ENCODE measurements around the gene RASSF5.

The RASSF5 gene

GRCh38 chr1:206569556-206569955 lies 62.2 kb downstream of the RASSF5 start:
- no peak for DNase-seq (ENCODE audit: low read depth)
- no peak overlapping the region for H3K4me3 ChIP-seq (ENCODE audit: control insufficient read depth, low read depth, low read length)
- TF ChIP-seq CTCF (IDR thresholded peaks at IDR 0.05; ENCODE audit: control insufficient read depth, insufficient read depth, low read depth, low read length, missing control alignments): no peak

GRCh38 chr1:206570529-206570928 lies 63.2 kb downstream of the RASSF5 start:
- TF ChIP-seq CTCF (IDR thresholded peaks at IDR 0.05; ENCODE audit: control insufficient read depth, insufficient read depth, low read depth, low read length, missing control alignments): no peak
- DNase-seq (ENCODE audit: low read depth): no peak
- no peak overlapping the region for H3K4me3 ChIP-seq (ENCODE audit: control insufficient read depth, low read depth, low read length)

GRCh38 chr1:206572835-206573234 lies 65.5 kb downstream of the RASSF5 start:
- TF ChIP-seq CTCF (IDR thresholded peaks at IDR 0.05; ENCODE audit: control insufficient read depth, insufficient read depth, low read depth, low read length, missing control alignments): no peak
- no peak overlapping the region for H3K4me3 ChIP-seq (ENCODE audit: control insufficient read depth, low read depth, low read length)
- no peak for DNase-seq (ENCODE audit: low read depth)

- H3K4me3 ChIP-seq (ENCODE audit: control insufficient read depth, low read depth, low read length): no peak overlapping the region
- no peak for DNase-seq (ENCODE audit: low read depth)
- no peak for TF ChIP-seq CTCF (IDR thresholded peaks at IDR 0.05; ENCODE audit: control insufficient read depth, insufficient read depth, low read depth, low read length, missing control alignments)
These were observed 66.0 kb downstream of the RASSF5 start for GRCh38 chr1:206573319-206573718.

- DNase-seq (ENCODE audit: low read depth): no peak
- no peak overlapping the region for H3K4me3 ChIP-seq (ENCODE audit: control insufficient read depth, low read depth, low read length)
- no peak for TF ChIP-seq CTCF (IDR thresholded peaks at IDR 0.05; ENCODE audit: control insufficient read depth, insufficient read depth, low read depth, low read length, missing control alignments)
These were observed 66.4 kb downstream of the RASSF5 start for GRCh38 chr1:206573762-206574161.

GRCh38 chr1:206575165-206575893 lies 68.0 kb downstream of the RASSF5 start:
- no peak overlapping the region for H3K4me3 ChIP-seq (ENCODE audit: control insufficient read depth, low read depth, low read length)
- peak; percentile 51 for DNase-seq (ENCODE audit: low read depth)
- TF ChIP-seq CTCF (IDR thresholded peaks at IDR 0.05; ENCODE audit: control insufficient read depth, insufficient read depth, low read depth, low read length, missing control alignments): no peak
